ENCODE measurements around the gene CORO2B. TPM values are rescaled to one million over a fixed set of nuclear protein-coding genes. Genes with fewer than 3 reads are reported as not detected.

The CORO2B gene
- total and polyA plus RNA-seq, 5 experiments from 2014 or later, result 0.44 to 0.73 TPM; not detected in 3

GRCh38 chr15:68634122-68634482, 55.3 kb downstream of the CORO2B start:
- no peaks in the 10 kb centered on the region for H3K9me3 Mint-ChIP-seq
- DNase-seq, result no peak
- peaks cover 0 to 61% (median 0%) of the 10 kb centered on the region in 4 donors for H3K4me1 Mint-ChIP-seq
- no peaks in the 10 kb centered on the region for H3K36me3 Mint-ChIP-seq
- no peak for ATAC-seq
- POLR2A ChIA-PET, result no interaction called here
- H3K4me3 Mint-ChIP-seq, result no peak overlapping the region
- H3K27me3 Mint-ChIP-seq, result peaks cover 0 to 8% (median 2%) of the 10 kb centered on the region in 5 donors
- H3K27ac Mint-ChIP-seq, result no peak overlapping the region

GRCh38 chr15:68634531-68634930, 55.7 kb downstream of the CORO2B start:
- Mint-ChIP-seq H3K27me3 (peaks cover 0 to 4% (median under 1%) of the 10 kb centered on the region in 5 donors), H3K9me3 (no peaks in the 10 kb centered on the region), H3K36me3 (no peaks in the 10 kb centered on the region), H3K4me3 (no peak overlapping the region), H3K27ac (no peak overlapping the region), H3K4me1 (peaks cover 0 to 57% (median 0%) of the 10 kb centered on the region in 4 donors)
- ATAC-seq (no peak), DNase-seq (no peak)
- POLR2A ChIA-PET, result no interaction called here

GRCh38 chr15:68635141-68635540, 56.3 kb downstream of the CORO2B start:
- ATAC-seq (no peak), DNase-seq (no peak)
- peaks cover 0 to 52% (median 0%) of the 10 kb centered on the region in 4 donors for H3K4me1 Mint-ChIP-seq
- H3K27me3 Mint-ChIP-seq, result peaks cover 0 to 2% (median 0%) of the 10 kb centered on the region in 5 donors
- H3K4me3 Mint-ChIP-seq, result no peak overlapping the region
- H3K9me3 Mint-ChIP-seq, result no peaks in the 10 kb centered on the region
- POLR2A ChIA-PET, result no interaction called here
- no peaks in the 10 kb centered on the region for H3K36me3 Mint-ChIP-seq
- no peak overlapping the region for H3K27ac Mint-ChIP-seq

- Mint-ChIP-seq H3K4me1 (peaks cover 0 to 42% (median 0%) of the 10 kb centered on the region in 4 donors), H3K36me3 (no peaks in the 10 kb centered on the region), H3K27ac (no peak overlapping the region), H3K27me3 (peaks cover 0 to 2% (median 0%) of the 10 kb centered on the region in 5 donors), H3K4me3 (no peak overlapping the region), H3K9me3 (no peaks in the 10 kb centered on the region)
- DNase-seq, result no peak
- POLR2A ChIA-PET, result no interaction called here
- no peak for ATAC-seq
Measured at GRCh38 chr15:68636256-68636655, 57.5 kb downstream of the CORO2B start.

- Mint-ChIP-seq H3K27me3 (peaks cover 0 to 2% (median 0%) of the 10 kb centered on the region in 5 donors), H3K36me3 (no peaks in the 10 kb centered on the region), H3K4me1 (peaks cover 0 to 27% (median 0%) of the 10 kb centered on the region in 4 donors), H3K27ac (no peak overlapping the region), H3K4me3 (no peak overlapping the region), H3K9me3 (no peaks in the 10 kb centered on the region)
- POLR2A ChIA-PET, result no interaction called here
- DNase-seq (no peak), ATAC-seq (no peak)
Measured at GRCh38 chr15:68637767-68638404, 59.1 kb downstream of the CORO2B start.

- Mint-ChIP-seq H3K9me3 (no peaks in the 10 kb centered on the region), H3K4me1 (peaks cover 0 to 19% (median 0%) of the 10 kb centered on the region in 4 donors), H3K27ac (peak overlapping the region in 1 of 10 donors; percentile 32), H3K36me3 (no peaks in the 10 kb centered on the region), H3K4me3 (no peak overlapping the region), H3K27me3 (no peaks in the 10 kb centered on the region)
- ATAC-seq (no peak), DNase-seq (no peak)
- POLR2A ChIA-PET, result no interaction called here
Measured at GRCh38 chr15:68638953-68639515, 60.2 kb downstream of the CORO2B start.

GRCh38 chr15:68639926-68640600, 61.3 kb downstream of the CORO2B start:
- H3K4me1 Mint-ChIP-seq, result peaks cover 0 to 14% (median 0%) of the 10 kb centered on the region in 4 donors
- no peak overlapping the region for H3K4me3 Mint-ChIP-seq
- H3K27me3 Mint-ChIP-seq, result peaks cover 0 to 2% (median 0%) of the 10 kb centered on the region in 5 donors
- ATAC-seq (no peak), DNase-seq (no peak)
- H3K36me3 Mint-ChIP-seq, result no peaks in the 10 kb centered on the region
- H3K27ac Mint-ChIP-seq, result no peak overlapping the region
- H3K9me3 Mint-ChIP-seq, result no peaks in the 10 kb centered on the region
- POLR2A ChIA-PET, result no interaction called here

GRCh38 chr15:68640791-68641331, 62.1 kb downstream of the CORO2B start:
- ATAC-seq (no peak), DNase-seq (no peak)
- no peaks in the 10 kb centered on the region for H3K36me3 Mint-ChIP-seq
- no peak overlapping the region for H3K4me3 Mint-ChIP-seq
- POLR2A ChIA-PET, result no interaction called here
- H3K27ac Mint-ChIP-seq, result peak overlapping the region in 1 of 10 donors; percentile 91
- no peaks in the 10 kb centered on the region for H3K9me3 Mint-ChIP-seq
- H3K27me3 Mint-ChIP-seq, result peaks cover 0 to 9% (median 2%) of the 10 kb centered on the region in 5 donors
- peaks cover 0 to 7% (median 0%) of the 10 kb centered on the region in 4 donors for H3K4me1 Mint-ChIP-seq

GRCh38 chr15:68641376-68641775, 62.6 kb downstream of the CORO2B start:
- Mint-ChIP-seq H3K27ac (peak overlapping the region in 1 of 10 donors; percentile 91), H3K4me1 (peaks cover 0 to 5% (median 0%) of the 10 kb centered on the region in 4 donors), H3K9me3 (no peaks in the 10 kb centered on the region), H3K36me3 (no peaks in the 10 kb centered on the region), H3K27me3 (peaks cover 0 to 9% (median 2%) of the 10 kb centered on the region in 5 donors), H3K4me3 (no peak overlapping the region)
- DNase-seq (no peak), ATAC-seq (no peak)
- POLR2A ChIA-PET, result no interaction called here

GRCh38 chr15:68642491-68642845, 63.7 kb downstream of the CORO2B start:
- no peaks in the 10 kb centered on the region for H3K36me3 Mint-ChIP-seq
- ATAC-seq (no peak), DNase-seq (no peak)
- POLR2A ChIA-PET, result no interaction called here
- H3K4me1 Mint-ChIP-seq, result peaks cover 0 to 2% (median 0%) of the 10 kb centered on the region in 4 donors
- H3K27me3 Mint-ChIP-seq, result peaks cover 0 to 9% (median 2%) of the 10 kb centered on the region in 5 donors
- no peaks in the 10 kb centered on the region for H3K9me3 Mint-ChIP-seq
- no peak overlapping the region for H3K27ac Mint-ChIP-seq
- no peak overlapping the region for H3K4me3 Mint-ChIP-seq

- peak overlapping the region in 1 of 10 donors; percentile 80 for H3K27ac Mint-ChIP-seq
- H3K9me3 Mint-ChIP-seq, result no peaks in the 10 kb centered on the region
- peaks cover 0 to 9% (median 2%) of the 10 kb centered on the region in 5 donors for H3K27me3 Mint-ChIP-seq
- no peak for ATAC-seq
- H3K4me3 Mint-ChIP-seq, result no peak overlapping the region
- H3K4me1 Mint-ChIP-seq, result no peaks in the 10 kb centered on the region
- POLR2A ChIA-PET, result no interaction called here
- no peaks in the 10 kb centered on the region for H3K36me3 Mint-ChIP-seq
- no peak for DNase-seq
Measured at GRCh38 chr15:68643216-68643830, 64.5 kb downstream of the CORO2B start.

GRCh38 chr15:68644083-68644904, 65.5 kb downstream of the CORO2B start:
- no peaks in the 10 kb centered on the region for H3K4me1 Mint-ChIP-seq
- POLR2A ChIA-PET, result no interaction called here
- H3K27ac Mint-ChIP-seq, result no peak overlapping the region
- H3K36me3 Mint-ChIP-seq, result no peaks in the 10 kb centered on the region
- H3K9me3 Mint-ChIP-seq, result no peaks in the 10 kb centered on the region
- ATAC-seq, result no peak
- H3K27me3 Mint-ChIP-seq, result peaks cover 0 to 9% (median 2%) of the 10 kb centered on the region in 5 donors
- H3K4me3 Mint-ChIP-seq, result no peak overlapping the region
- DNase-seq, result no peak
